AG10803 (cell line): ENCODE measurements around the gene STAMBPL1.
"Not testable (repeated sequence)": the region's sequence is repeated elsewhere in the genome, so short reads cannot be mapped to it uniquely, and the experiment has no call there.

ENCODE experiments used
- DNase-seq: peaks from one replicate; pipeline ENCODE4 v3.0.0; 2010; ENCODE audit warnings: low read depth
- H3K4me3 ChIP-seq: 2 replicates; pipeline ENCODE4 v1.5.1; 2011; ENCODE audit warnings: mild to moderate bottlenecking, low read length, control low read depth
- CTCF ChIP-seq: conservative IDR thresholded peaks from 2 replicates; pipeline ENCODE4 v1.5.1; 2011; ENCODE audit warnings: mild to moderate bottlenecking, low read length, control low read depth, inconsistent platforms

The STAMBPL1 gene

GRCh38 chr10:88873757-88874156 lies 6.3 kb upstream of the STAMBPL1 start:
- no peak overlapping the region for H3K4me3 ChIP-seq
- no peak for TF ChIP-seq CTCF
- DNase-seq = no peak

- peak; percentile 56 for DNase-seq
- H3K4me3 ChIP-seq = no peak overlapping the region
- TF ChIP-seq CTCF = no peak
Measured at GRCh38 chr10:88874281-88874680, 5.8 kb upstream of the STAMBPL1 start.

GRCh38 chr10:88875081-88875480 lies 5.0 kb upstream of the STAMBPL1 start:
- DNase-seq = no peak
- no peak overlapping the region for H3K4me3 ChIP-seq
- TF ChIP-seq CTCF = no peak

GRCh38 chr10:88877298-88877697 lies 2.7 kb upstream of the STAMBPL1 start:
- no peak overlapping the region for H3K4me3 ChIP-seq
- no peak for TF ChIP-seq CTCF
- DNase-seq = no peak

- DNase-seq = peak; percentile 78
- peak overlapping the region; percentile 84 for H3K4me3 ChIP-seq
- no peak; the same call in 1 of the 2 replicates for TF ChIP-seq CTCF
Measured at GRCh38 chr10:88880282-88881076, 434 bp downstream of the STAMBPL1 start.

GRCh38 chr10:88881320-88881719 lies 1.3 kb downstream of the STAMBPL1 start:
- peak overlapping the region; percentile 84 for H3K4me3 ChIP-seq
- no peak for DNase-seq
- no peak for TF ChIP-seq CTCF

- peak overlapping the region; percentile 84 for H3K4me3 ChIP-seq
Measured at GRCh38 chr10:88881922-88882645, 2.0 kb downstream of the STAMBPL1 start.

GRCh38 chr10:88882646-88883447 lies 2.8 kb downstream of the STAMBPL1 start:
- DNase-seq = peak; percentile 78
- H3K4me3 ChIP-seq = not testable (repeated sequence)

More at GRCh38 chr10:88881922-88882645, 2.0 kb downstream of the STAMBPL1 start:
- no peak for TF ChIP-seq CTCF
- DNase-seq = no peak
